ENCODE data around the gene CCDC142.
"Not testable (repeated sequence)": the region's sequence is repeated elsewhere in the genome, so short reads cannot be mapped to it uniquely, and the experiment has no call there.

GRCh38 chr2:74470742-74471141, 12.1 kb downstream of the CCDC142 start:
- TF ChIP-seq POLR2AphosphoS5, CTCF, EP300, POLR2A (IDR thresholded peaks at IDR 0.05): not testable (repeated sequence)
